OCI-LY7 (cell line): ENCODE data around the gene TACO1. TPM values are rescaled to one million over a fixed set of nuclear protein-coding genes. Genes with fewer than 3 reads are reported as not detected.
A peak's percentile ranks its signal among the peaks of the same experiment; 100 is the strongest.

Experiments
- BruUV-seq: library from RNA; stranded (reverse); fragments of 400-500 nt; replicated peaks from 2 replicates; lab custom pipeline; 2021; lab: Mats Ljungman, UMichigan
- CTCF ChIA-PET: fragments of 300-600 bp; sonication (Branson Sonifier 250); formaldehyde crosslinking; loops from one replicate; lab custom pipeline; 2022; ENCODE audit warnings: antibody characterized with exemption; ENCODE audit not compliant: unreplicated experiment; lab: Charles Lee
- POLR2A ChIA-PET: fragments of 300-600 bp; sonication (Branson Sonifier 250); formaldehyde crosslinking; loops from one replicate; lab custom pipeline; 2022; ENCODE audit warnings: antibody characterized with exemption; lab: Charles Lee
- DNase-seq: peaks from one replicate; pipeline ENCODE4 v3.0.0-alpha.2; 2015; ENCODE audit warnings: low spot score
- H2AFZ ChIP-seq: fragments of 200-600 bp; sonication (generic), shearing (Covaris generic); 2 replicates; pipeline ENCODE4 v1.6.1; 2014; ENCODE audit warnings: mild to moderate bottlenecking, antibody characterized with exemption, low read length, moderate library complexity
- H3K27ac ChIP-seq: fragments of 200-600 bp; sonication (generic); 2 replicates; pipeline ENCODE4 v1.5.1; 2014; ENCODE audit warnings: mixed run types, low read depth, mild to moderate bottlenecking, moderate library complexity, low read length, inconsistent platforms; ENCODE audit not compliant: poor library complexity, severe bottlenecking
- H3K36me3 ChIP-seq: fragments of 200-600 bp; sonication (generic); 2 replicates; pipeline ENCODE4 v1.6.1; 2014; ENCODE audit warnings: mild to moderate bottlenecking, antibody characterized with exemption, low read length, moderate library complexity, mixed read lengths; ENCODE audit not compliant: insufficient read depth
- H3K4me1 ChIP-seq: fragments of 200-600 bp; sonication (generic); 2 replicates; pipeline ENCODE4 v1.5.1; 2014; ENCODE audit warnings: mild to moderate bottlenecking, low read length; ENCODE audit not compliant: insufficient read depth, poor library complexity, severe bottlenecking
- H3K4me2 ChIP-seq: fragments of 200-600 bp; sonication (generic); 2 replicates; pipeline ENCODE4 v1.6.1; 2014; ENCODE audit warnings: mild to moderate bottlenecking, low read length
- H3K4me3 ChIP-seq: fragments of 200-600 bp; sonication (generic); 2 replicates; pipeline ENCODE4 v1.5.1; 2014; ENCODE audit warnings: mild to moderate bottlenecking, low read depth, low read length; ENCODE audit not compliant: poor library complexity, severe bottlenecking
- H3K79me2 ChIP-seq: fragments of 200-600 bp; sonication (generic); 2 replicates; pipeline ENCODE4 v1.6.1; 2016; ENCODE audit warnings: low read depth, mild to moderate bottlenecking, low read length, moderate library complexity, mixed read lengths; ENCODE audit not compliant: insufficient read depth
- H3K9me2 ChIP-seq: fragments of 200-600 bp; sonication (generic); 2 replicates; pipeline ENCODE4 v1.6.1; 2016; ENCODE audit warnings: mild to moderate bottlenecking, low read length, mixed read lengths; ENCODE audit not compliant: insufficient read depth
- H3K9me3 ChIP-seq: fragments of 200-600 bp; sonication (generic); 2 replicates; pipeline ENCODE4 v1.6.1; 2014; ENCODE audit warnings: mild to moderate bottlenecking, mixed run types, low read length, mixed read lengths
- H4K20me1 ChIP-seq: fragments of 200-600 bp; sonication (generic); 2 replicates; pipeline ENCODE4 v1.6.1; 2014; ENCODE audit warnings: mild to moderate bottlenecking, antibody characterized with exemption, low read length, moderate library complexity, mixed read lengths; ENCODE audit not compliant: insufficient read depth
- EZH2phosphoT487 ChIP-seq: fragments of 200-600 bp; sonication (generic); IDR thresholded peaks from 2 replicates; pipeline ENCODE4 v1.6.1; 2018; ENCODE audit warnings: low read depth, borderline replicate concordance, mild to moderate bottlenecking, mixed run types, antibody characterized with exemption, low read length, moderate library complexity, mixed read lengths
- intact Hi-C: fragments of 100-400 bp; cut with micrococcal nuclease; formaldehyde crosslinking; loops from one replicate; pipeline ENCODE4 v1.10.0; 2022; ENCODE audit not compliant: unreplicated experiment
- total RNA-seq, 2 experiments: library from RNA; depleted of rRNA in 1 of 2; stranded (reverse); fragments of >200 nt in 1 of 2; shearing (Covaris generic) in 1 of 2; gene quantifications; 2 replicates each; pipeline ENCODE4 v1.2.3, GENCODE V29; 2014 to 2022
- TF ChIP-seq, protein P1 (sequence below): fragments of 200-600 bp; sonication (generic); conservative IDR thresholded peaks from 2 replicates; pipeline ENCODE4 v1.5.1; 2014; ENCODE audit warnings: mild to moderate bottlenecking, antibody characterized with exemption, low read length, moderate library complexity, mixed read lengths

Gene TACO1
- total RNA-seq, 2 experiments from 2014 or later = 13.4 to 26.0 TPM

- intact Hi-C loops = no loop called here
- H3K9me2 ChIP-seq = no peaks in the 10 kb centered on the region
- no peak for DNase-seq
- no peaks in the 10 kb centered on the region for H3K9me3 ChIP-seq
- no peaks in the 10 kb centered on the region for H3K4me1 ChIP-seq
- H3K36me3 ChIP-seq = peaks cover 43% of the 10 kb centered on the region
- ChIA-PET POLR2A (interaction anchor here (0.6 to 0.7 kb wide), 2 partner anchors 22 to 30 kb away, joined by 3 read pairs; no protein-coding TSS in a partner anchor), CTCF (no interaction called here)
- no peak overlapping the region for H3K27ac ChIP-seq
- no TSS peak for BruUV-seq
- peaks cover 73% of the 10 kb centered on the region for H3K79me2 ChIP-seq
- H2AFZ ChIP-seq = no peak overlapping the region
- H4K20me1 ChIP-seq = no peaks in the 10 kb centered on the region; the same call in 1 of the 2 replicates
- no peak for TF ChIP-seq EZH2phosphoT487
- TF ChIP-seq, protein P1, sequence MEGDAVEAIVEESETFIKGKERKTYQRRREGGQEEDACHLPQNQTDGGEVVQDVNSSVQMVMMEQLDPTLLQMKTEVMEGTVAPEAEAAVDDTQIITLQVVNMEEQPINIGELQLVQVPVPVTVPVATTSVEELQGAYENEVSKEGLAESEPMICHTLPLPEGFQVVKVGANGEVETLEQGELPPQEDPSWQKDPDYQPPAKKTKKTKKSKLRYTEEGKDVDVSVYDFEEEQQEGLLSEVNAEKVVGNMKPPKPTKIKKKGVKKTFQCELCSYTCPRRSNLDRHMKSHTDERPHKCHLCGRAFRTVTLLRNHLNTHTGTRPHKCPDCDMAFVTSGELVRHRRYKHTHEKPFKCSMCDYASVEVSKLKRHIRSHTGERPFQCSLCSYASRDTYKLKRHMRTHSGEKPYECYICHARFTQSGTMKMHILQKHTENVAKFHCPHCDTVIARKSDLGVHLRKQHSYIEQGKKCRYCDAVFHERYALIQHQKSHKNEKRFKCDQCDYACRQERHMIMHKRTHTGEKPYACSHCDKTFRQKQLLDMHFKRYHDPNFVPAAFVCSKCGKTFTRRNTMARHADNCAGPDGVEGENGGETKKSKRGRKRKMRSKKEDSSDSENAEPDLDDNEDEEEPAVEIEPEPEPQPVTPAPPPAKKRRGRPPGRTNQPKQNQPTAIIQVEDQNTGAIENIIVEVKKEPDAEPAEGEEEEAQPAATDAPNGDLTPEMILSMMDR = no peak
- no peak overlapping the region for H3K4me2 ChIP-seq
- no peak overlapping the region for H3K4me3 ChIP-seq
These were observed 28.9 kb upstream of the TACO1 start for GRCh38 chr17:63571632-63572310.

- intact Hi-C loops = no loop called here
- CTCF ChIA-PET = no interaction called here
- peaks cover 59% of the 10 kb centered on the region for H3K79me2 ChIP-seq
These were observed 27.1 kb upstream of the TACO1 start for GRCh38 chr17:63573634-63574033.

More at GRCh38 chr17:63573634-63574033, 27.1 kb upstream of the TACO1 start:
- Histone ChIP-seq H3K9me3 (no peaks in the 10 kb centered on the region), H4K20me1 (no peaks in the 10 kb centered on the region; the same call in 1 of the 2 replicates), H3K9me2 (no peaks in the 10 kb centered on the region), H3K36me3 (peaks cover 42% of the 10 kb centered on the region), H3K4me3 (no peak overlapping the region), H3K4me1 (no peaks in the 10 kb centered on the region), H2AFZ (no peak overlapping the region), H3K27ac (no peak overlapping the region), H3K4me2 (no peak overlapping the region)
- BruUV-seq = no TSS peak
- DNase-seq = no peak
- TF ChIP-seq, protein P1 = peak; percentile 22; the same call in 1 of the 2 replicates
- TF ChIP-seq EZH2phosphoT487 = no peak
- POLR2A ChIA-PET = interaction anchor here (1.2 kb wide), 1 partner anchor 129 kb away, joined by 3 read pairs; no protein-coding TSS in a partner anchor
